Lower lobe of right lung (tissue), 2 donors: ENCODE results near the gene RHOH. TPM values are rescaled to one million over a fixed set of nuclear protein-coding genes. Genes with fewer than 3 reads are reported as not detected.
A peak's percentile ranks its signal among the peaks of the same experiment; 100 is the strongest.

Source experiments
- ATAC-seq, 2 donors: fragments of 200-7000 bp; cut with Tn5 transposase; one replicate each; pipeline ENCODE4 v1.9.1; 2020 to 2022; ENCODE audit warnings: mild to moderate bottlenecking in 2 of 2, moderate library complexity in 2 of 2
- DNase-seq: peaks from one replicate; pipeline ENCODE4 v3.0.0-alpha.2; 2020
- H3K27ac ChIP-seq: fragments of 200-600 bp; one replicate; pipeline ENCODE4 v1.8.0; 2022
- H3K27me3 ChIP-seq: fragments of 200-600 bp; one replicate; pipeline ENCODE4 v1.8.0; 2022; ENCODE audit warnings: low read depth
- H3K36me3 ChIP-seq: fragments of 200-600 bp; one replicate; pipeline ENCODE4 v1.8.0; 2022; ENCODE audit warnings: mild to moderate bottlenecking
- H3K4me1 ChIP-seq: fragments of 200-600 bp; one replicate; pipeline ENCODE4 v1.8.0; 2022
- H3K4me3 ChIP-seq: fragments of 200-600 bp; one replicate; pipeline ENCODE4 v1.8.0; 2022; ENCODE audit warnings: mild to moderate bottlenecking
- H3K9me3 ChIP-seq: fragments of 200-600 bp; one replicate; pipeline ENCODE4 v1.8.0; 2022
- CTCF ChIP-seq: fragments of 200-600 bp; IDR thresholded peaks from one replicate; pipeline ENCODE4 v1.8.0; 2022; ENCODE audit warnings: antibody characterized with exemption, mild to moderate bottlenecking
- intact Hi-C: fragments of 100-400 bp; cut with DNase I; formaldehyde crosslinking; loops from one replicate; pipeline ENCODE4 v1.11.0; 2022
- total RNA-seq: library from RNA; stranded (reverse); fragmentation: NEBNext Ultra II Directional; extraction: Animal tissue kit (Norgen Biotek cat#: 25700); gene quantifications from one replicate; pipeline ENCODE4 v1.2.1, GENCODE V29; 2021
- donor health status: DM: no; HTN: yes; CAD: no; lungs with severe emphysema.

Gene RHOH
- total RNA-seq, 1 donor from 2014 or later: 9.2 TPM

- no peak for TF ChIP-seq CTCF
- Histone ChIP-seq H3K27ac (no peak overlapping the region), H3K4me3 (no peak overlapping the region), H3K9me3 (no peaks in the 10 kb centered on the region), H3K36me3 (no peaks in the 10 kb centered on the region), H3K4me1 (no peaks in the 10 kb centered on the region), H3K27me3 (no peaks in the 10 kb centered on the region)
- intact Hi-C loops: no loop called here
- ATAC-seq (no peak), DNase-seq (no peak)
Observed at GRCh38 chr4:40246938-40247337, 50.1 kb downstream of the RHOH start.

GRCh38 chr4:40247350-40247749 lies 50.5 kb downstream of the RHOH start:
- Histone ChIP-seq H3K9me3 (no peaks in the 10 kb centered on the region), H3K27me3 (no peaks in the 10 kb centered on the region), H3K36me3 (no peaks in the 10 kb centered on the region), H3K27ac (no peak overlapping the region), H3K4me1 (no peaks in the 10 kb centered on the region), H3K4me3 (no peak overlapping the region)
- DNase-seq (no peak), ATAC-seq (peak; percentile 31 to 54)
- intact Hi-C loops: no loop called here
- no peak for TF ChIP-seq CTCF

GRCh38 chr4:40251366-40251765 lies 54.5 kb downstream of the RHOH start:
- no peaks in the 10 kb centered on the region for H3K27me3 ChIP-seq
- ATAC-seq (no peak), DNase-seq (no peak)
- no peak overlapping the region for H3K4me3 ChIP-seq
- intact Hi-C loops: no loop called here
- TF ChIP-seq CTCF: no peak
- no peaks in the 10 kb centered on the region for H3K36me3 ChIP-seq
- no peaks in the 10 kb centered on the region for H3K9me3 ChIP-seq
- H3K27ac ChIP-seq: no peak overlapping the region
- H3K4me1 ChIP-seq: no peaks in the 10 kb centered on the region

- no peaks in the 10 kb centered on the region for H3K36me3 ChIP-seq
- H3K4me1 ChIP-seq: no peaks in the 10 kb centered on the region
- no peak for DNase-seq
- H3K9me3 ChIP-seq: no peaks in the 10 kb centered on the region
- H3K27ac ChIP-seq: no peak overlapping the region
- intact Hi-C loops: no loop called here
- H3K4me3 ChIP-seq: no peak overlapping the region
- no peaks in the 10 kb centered on the region for H3K27me3 ChIP-seq
- ATAC-seq: no peak
- TF ChIP-seq CTCF: no peak
Observed at GRCh38 chr4:40253906-40254305, 57.1 kb downstream of the RHOH start.

GRCh38 chr4:40254608-40255392 lies 58.0 kb downstream of the RHOH start:
- no peak for DNase-seq
- H3K36me3 ChIP-seq: no peaks in the 10 kb centered on the region

More at GRCh38 chr4:40254608-40255392, 58.0 kb downstream of the RHOH start:
- Histone ChIP-seq H3K9me3 (no peaks in the 10 kb centered on the region), H3K4me1 (no peaks in the 10 kb centered on the region), H3K27ac (no peak overlapping the region), H3K27me3 (no peaks in the 10 kb centered on the region), H3K4me3 (no peak overlapping the region)
- TF ChIP-seq CTCF: no peak
- intact Hi-C loops: no loop called here
- peak in 1 of 2 donors; percentile 32 for ATAC-seq
